HCT116 (cell line): ENCODE measurements around the gene GALK1. TPM values are rescaled to one million over a fixed set of nuclear protein-coding genes. Genes with fewer than 3 reads are reported as not detected.

Source experiments
- ATAC-seq: fragments of 200-7000 bp; cut with Tn5 transposase; 2 replicates; pipeline ENCODE4 v1.9.1; 2020; ENCODE audit warnings: mild to moderate bottlenecking, moderate library complexity
- BruUV-seq: library from RNA; stranded (reverse); fragments of 400-500 nt; replicated peaks from 2 replicates; lab custom pipeline; 2021; lab: Mats Ljungman, UMichigan
- CTCF ChIA-PET: fragments of 300-600 bp; sonication (Branson Sonifier 250); formaldehyde crosslinking; loops from one replicate; lab custom pipeline; 2021; ENCODE audit warnings: antibody characterized with exemption; lab: Charles Lee
- POLR2A ChIA-PET: fragments of 300-600, 350-600 bp; sonication (Branson Sonifier 250); formaldehyde crosslinking; loops from one replicate; lab custom pipeline; 2021; ENCODE audit warnings: antibody characterized with exemption; lab: Charles Lee
- RAD21 ChIA-PET, 2 experiments: fragments of 300-600 bp; sonication (Branson Sonifier 250); formaldehyde crosslinking; loops; one replicate each; lab custom pipeline; 2023; ENCODE audit warnings: low total read pairs in 2 of 2; ENCODE audit not compliant: uncharacterized antibody in 2 of 2, unreplicated experiment in 2 of 2, low non-redundant PET in 1 of 2; lab: Charles Lee
- DNase-seq: peaks from one replicate; pipeline ENCODE4 v3.0.0-alpha.2; 2010; ENCODE audit warnings: low read depth, low spot score
- H2AFZ ChIP-seq: fragments of 200-600 bp; shearing (Covaris generic), sonication (generic); 2 replicates; pipeline ENCODE4 v1.6.1; 2017; ENCODE audit warnings: low read depth, mixed run types, mixed read lengths, antibody characterized with exemption, low read length; ENCODE audit not compliant: poor library complexity, severe bottlenecking
- H3K27ac ChIP-seq: 2 replicates; pipeline ENCODE4 v1.5.1; 2012; ENCODE audit warnings: low read depth, low read length
- H3K27me3 ChIP-seq: fragments of 200-600 bp; sonication (generic); 2 replicates; pipeline ENCODE4 v1.6.1; 2016; ENCODE audit warnings: mixed run types, low read length, mixed read lengths; ENCODE audit not compliant: insufficient read depth
- H3K36me3 ChIP-seq, 2 experiments: fragments of 200-500 bp in 1 of 2; fragments of 200-600 bp in 1 of 2; sonication (Bioruptor generic) in 1 of 2; sonication (generic) in 1 of 2; 2 replicates each; pipeline versions ENCODE4 v1.5.1 to v1.6.1; 2014 to 2016; ENCODE audit warnings: low read length in 2 of 2, inconsistent platforms in 1 of 2, mixed read lengths in 1 of 2, mixed run types in 1 of 2; ENCODE audit not compliant: insufficient read depth in 2 of 2, control insufficient read depth in 1 of 2
- H3K4me1 ChIP-seq, 2 experiments: fragments of 200-600 bp in 1 of 2; sonication (generic) in 1 of 2; 2 replicates each; pipeline versions ENCODE4 v1.5.1 to v1.6.1; 2012 to 2017; ENCODE audit warnings: low read length in 2 of 2, inconsistent platforms in 1 of 2, mild to moderate bottlenecking in 1 of 2, mixed read lengths in 1 of 2, mixed run types in 1 of 2, moderate library complexity in 1 of 2; ENCODE audit not compliant: insufficient read depth in 2 of 2, control insufficient read depth in 1 of 2
- H3K4me2 ChIP-seq: fragments of 200-600 bp; sonication (generic); 2 replicates; pipeline ENCODE4 v1.6.1; 2017; ENCODE audit warnings: mixed run types, low read length, mixed read lengths
- H3K4me3 ChIP-seq, 2 experiments: fragments of 200-600 bp in 1 of 2; sonication (generic) in 1 of 2; replicated peaks in 1 of 2; 2 replicates each; pipeline ENCODE4 v1.5.1; 2011 to 2016; ENCODE audit warnings: low read length in 2 of 2, control low read depth in 1 of 2, low read depth in 1 of 2, mild to moderate bottlenecking in 1 of 2, mixed read lengths in 1 of 2, mixed run types in 1 of 2
- H3K79me2 ChIP-seq: fragments of 200-600 bp; sonication (generic); 2 replicates; pipeline ENCODE4 v1.6.1; 2017; ENCODE audit warnings: mild to moderate bottlenecking, mixed run types, low read length, moderate library complexity, mixed read lengths; ENCODE audit not compliant: insufficient read depth
- H3K9ac ChIP-seq: fragments of 200-600 bp; sonication (generic); 2 replicates; pipeline ENCODE4 v1.6.1; 2016; ENCODE audit warnings: low read length, mixed read lengths
- H3K9me2 ChIP-seq: fragments of 200-600 bp; sonication (generic), shearing (Covaris generic); 2 replicates; pipeline ENCODE4 v1.6.1; 2017; ENCODE audit warnings: mixed run types, mild to moderate bottlenecking, moderate library complexity; ENCODE audit not compliant: insufficient read depth
- H3K9me3 ChIP-seq, 2 experiments: fragments of 200-500 bp in 1 of 2; fragments of 200-600 bp in 1 of 2; sonication (Bioruptor generic) in 1 of 2; sonication (generic) in 1 of 2; 2 replicates each; pipeline ENCODE4 v1.6.1; 2014 to 2017; ENCODE audit warnings: low read length in 2 of 2, mixed read lengths in 2 of 2, inconsistent platforms in 1 of 2, low read depth in 1 of 2, mild to moderate bottlenecking in 1 of 2, mixed run types in 1 of 2, moderate library complexity in 1 of 2; ENCODE audit not compliant: control insufficient read depth in 1 of 2, insufficient read depth in 1 of 2
- H4K20me1 ChIP-seq: fragments of 200-600 bp; sonication (generic), shearing (Covaris generic); 2 replicates; pipeline ENCODE4 v1.6.1; 2017; ENCODE audit warnings: mixed run types, mild to moderate bottlenecking, moderate library complexity; ENCODE audit not compliant: insufficient read depth
- ATF3 ChIP-seq: IDR thresholded peaks from 2 replicates; pipeline ENCODE4 v1.6.1; 2012
- EGR1 ChIP-seq: IDR thresholded peaks from 2 replicates; pipeline ENCODE4 v1.6.1; 2012; ENCODE audit warnings: low read depth
- ELF1 ChIP-seq: IDR thresholded peaks from 2 replicates; pipeline ENCODE4 v1.6.1; 2012; ENCODE audit warnings: low read depth, borderline replicate concordance
- EZH2 ChIP-seq: fragments of 200-600 bp; sonication (generic); IDR thresholded peaks from 2 replicates; pipeline ENCODE4 v1.6.1; 2017; ENCODE audit warnings: antibody characterized with exemption, mixed run types
- EZH2phosphoT487 ChIP-seq: fragments of 200-600 bp; IDR thresholded peaks from 2 replicates; pipeline ENCODE4 v1.6.1; 2018; ENCODE audit warnings: antibody characterized with exemption, borderline replicate concordance
- JUND ChIP-seq: IDR thresholded peaks from 2 replicates; pipeline ENCODE4 v1.6.1; 2012
- MAX ChIP-seq: IDR thresholded peaks from 2 replicates; pipeline ENCODE4 v1.6.1; 2012
- RAD21 ChIP-seq: IDR thresholded peaks from 2 replicates; pipeline ENCODE4 v1.6.1; 2012; ENCODE audit warnings: low read depth, mild to moderate bottlenecking
- REST ChIP-seq: IDR thresholded peaks from 2 replicates; pipeline ENCODE4 v1.6.1; 2012; ENCODE audit warnings: low read depth
- SP1 ChIP-seq: IDR thresholded peaks from 2 replicates; pipeline ENCODE4 v1.6.1; 2012; ENCODE audit warnings: low read depth
- SRF ChIP-seq: IDR thresholded peaks from 2 replicates; pipeline ENCODE4 v1.6.1; 2012; ENCODE audit warnings: low read depth
- TCF7L2 ChIP-seq: IDR thresholded peaks from 2 replicates; pipeline ENCODE4 v1.7.0; 2011; ENCODE audit warnings: borderline replicate concordance, inconsistent platforms; ENCODE audit not compliant: insufficient read depth, insufficient read length; ENCODE audit errors: extremely low read depth
- YY1 ChIP-seq: IDR thresholded peaks from 2 replicates; pipeline ENCODE4 v1.6.1; 2011; ENCODE audit warnings: low read length, low read depth, moderate library complexity, mild to moderate bottlenecking; ENCODE audit not compliant: insufficient replicate concordance; ENCODE audit errors: extremely low read depth
- ZFX ChIP-seq: fragments of 450-650 bp; IDR thresholded peaks from 2 replicates; pipeline ENCODE4 v1.6.1; 2017
- ZNF274 ChIP-seq: fragments of 200-500 bp; sonication (Bioruptor generic); IDR thresholded peaks from 2 replicates; pipeline ENCODE4 v1.6.1; 2014; ENCODE audit warnings: mild to moderate bottlenecking, low read depth, low read length, inconsistent platforms
- intact Hi-C: fragments of 100-400 bp; cut with micrococcal nuclease; formaldehyde crosslinking; loops from 2 replicates; pipeline ENCODE4 v1.10.0; 2022
- total RNA-seq: library from RNA; stranded (reverse); gene quantifications from one replicate; pipeline ENCODE4 v1.2.1, GENCODE V29; 2021; ENCODE audit not compliant: unreplicated experiment

GALK1 gene
- total RNA-seq, 1 experiment from 2014 or later, result 57.8 TPM

GRCh38 chr17:75803883-75804282 lies 38.9 kb upstream of the GALK1 start:
- Histone ChIP-seq H3K4me1 (no peaks in the 10 kb centered on the region), H3K4me2 (no peak overlapping the region), H3K79me2 (peaks cover 7% of the 10 kb centered on the region), H3K36me3 (peaks cover 9 to 10% of the 10 kb centered on the region in 2 experiments; a peak in 3 of 4 replicates), H3K9ac (no peak overlapping the region), H4K20me1 (no peaks in the 10 kb centered on the region), H3K27me3 (no peaks in the 10 kb centered on the region), H2AFZ (no peak overlapping the region), H3K4me3 (no peak overlapping the region), H3K27ac (no peak overlapping the region), H3K9me3 (no peaks in the 10 kb centered on the region), H3K9me2 (no peaks in the 10 kb centered on the region)
- intact Hi-C loops, result no loop called here
- BruUV-seq, result no TSS peak
- DNase-seq (no peak), ATAC-seq (no peak)
- ChIA-PET CTCF (interaction anchor here (0.5 kb wide), 1 partner anchor 11 kb away, joined by 3 read pairs; no protein-coding TSS in a partner anchor), POLR2A (interaction anchor here (2.8 kb wide), 1 partner anchor 24 kb away, joined by 12 read pairs; a partner anchor contains a TSS), RAD21 (no interaction called here)
- no peak for TF ChIP-seq EGR1
- TF ChIP-seq YY1, result no peak

- CTCF ChIA-PET, result no interaction called here
- no peaks in the 10 kb centered on the region for H3K4me1 ChIP-seq
- TF ChIP-seq JUND, result no peak
- no peak for TF ChIP-seq MAX
- TF ChIP-seq SRF, result no peak
- TF ChIP-seq TCF7L2, result no peak
- no peak for TF ChIP-seq EGR1
- no peak for TF ChIP-seq ELF1
- no peak for TF ChIP-seq EZH2
- no peak for TF ChIP-seq ATF3
- TF ChIP-seq EZH2phosphoT487, result no peak
- no peak for TF ChIP-seq REST
- TF ChIP-seq SP1, result no peak
- no peak for TF ChIP-seq ZFX
- TF ChIP-seq ZNF274, result no peak
- TF ChIP-seq RAD21, result no peak
These were observed 34.4 kb upstream of the GALK1 start for GRCh38 chr17:75799402-75799801.

More at GRCh38 chr17:75799402-75799801, 34.4 kb upstream of the GALK1 start:
- no peak for ATAC-seq
- no peak overlapping the region for H2AFZ ChIP-seq
- no peak overlapping the region for H3K27ac ChIP-seq
- ChIA-PET POLR2A (interaction anchor here (1.0 to 1.2 kb wide), 2 partner anchors 13 to 19 kb away, joined by 3 to 6 read pairs; no protein-coding TSS in a partner anchor), RAD21 (no interaction called here)
- H4K20me1 ChIP-seq, result no peaks in the 10 kb centered on the region
- no peak overlapping the region for H3K4me2 ChIP-seq
- no peak for DNase-seq
- H3K9ac ChIP-seq, result no peak overlapping the region
- H3K27me3 ChIP-seq, result no peaks in the 10 kb centered on the region
- intact Hi-C loops, result no loop called here
- H3K9me3 ChIP-seq, result no peaks in the 10 kb centered on the region
- H3K4me3 ChIP-seq, result no peak overlapping the region
- H3K9me2 ChIP-seq, result no peaks in the 10 kb centered on the region
- peaks cover 17 to 23% of the 10 kb centered on the region in 2 experiments; a peak in 3 of 4 replicates for H3K36me3 ChIP-seq
- BruUV-seq, result no TSS peak
- peaks cover 30% of the 10 kb centered on the region for H3K79me2 ChIP-seq
